Measurements from ENCODE around the gene FCHSD2.

DNA sequence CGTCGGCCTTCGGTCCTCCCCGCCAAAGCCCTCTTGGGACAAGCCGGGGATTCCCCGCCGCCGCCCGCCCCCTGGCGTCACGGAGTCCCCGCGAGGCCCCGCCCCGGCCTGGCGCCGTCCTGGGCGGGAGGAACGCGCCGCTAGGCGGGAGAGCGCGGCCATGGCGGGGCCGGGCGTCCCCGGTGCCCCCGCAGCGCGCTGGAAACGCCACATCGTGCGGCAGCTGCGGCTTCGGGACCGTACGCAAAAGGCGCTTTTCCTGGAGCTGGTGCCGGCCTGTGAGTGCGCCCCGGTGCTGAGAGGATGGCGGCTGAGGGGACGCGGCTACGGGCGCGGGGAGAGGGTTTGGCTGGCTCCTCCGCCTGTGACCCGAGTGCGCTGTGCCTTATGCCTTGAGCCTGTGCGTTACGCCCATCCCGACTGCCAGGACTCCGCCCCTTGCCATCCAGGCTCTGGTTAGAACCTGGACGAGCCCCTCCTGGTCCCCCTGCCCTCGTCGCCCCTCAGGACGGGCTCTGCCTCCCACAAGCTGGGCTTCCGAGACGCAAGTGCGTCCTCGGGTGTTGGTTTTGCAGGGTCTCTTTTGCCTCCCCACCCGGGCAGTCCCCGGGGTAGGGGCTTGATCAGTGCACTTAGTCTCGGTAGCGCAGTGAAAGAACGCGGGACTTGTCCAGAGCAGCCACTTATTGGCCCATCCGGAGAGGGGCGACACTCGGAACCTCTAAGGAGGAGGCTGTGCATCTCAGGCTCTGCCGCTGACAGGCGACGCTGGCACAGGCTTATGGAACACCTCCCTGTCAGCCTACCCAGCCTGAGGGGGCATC, 327.6 kb downstream of the FCHSD2 start, which contains the start of gene ATG16L2:
- TF ChIP-seq POLR2AphosphoS5 (IDR thresholded peaks at IDR 0.05) (peak; percentile 35 to 64), POLR2A (IDR thresholded peaks at IDR 0.05; ENCODE audit: low read depth) (peak; percentile 35)
- TF ChIP-seq, protein P1, sequence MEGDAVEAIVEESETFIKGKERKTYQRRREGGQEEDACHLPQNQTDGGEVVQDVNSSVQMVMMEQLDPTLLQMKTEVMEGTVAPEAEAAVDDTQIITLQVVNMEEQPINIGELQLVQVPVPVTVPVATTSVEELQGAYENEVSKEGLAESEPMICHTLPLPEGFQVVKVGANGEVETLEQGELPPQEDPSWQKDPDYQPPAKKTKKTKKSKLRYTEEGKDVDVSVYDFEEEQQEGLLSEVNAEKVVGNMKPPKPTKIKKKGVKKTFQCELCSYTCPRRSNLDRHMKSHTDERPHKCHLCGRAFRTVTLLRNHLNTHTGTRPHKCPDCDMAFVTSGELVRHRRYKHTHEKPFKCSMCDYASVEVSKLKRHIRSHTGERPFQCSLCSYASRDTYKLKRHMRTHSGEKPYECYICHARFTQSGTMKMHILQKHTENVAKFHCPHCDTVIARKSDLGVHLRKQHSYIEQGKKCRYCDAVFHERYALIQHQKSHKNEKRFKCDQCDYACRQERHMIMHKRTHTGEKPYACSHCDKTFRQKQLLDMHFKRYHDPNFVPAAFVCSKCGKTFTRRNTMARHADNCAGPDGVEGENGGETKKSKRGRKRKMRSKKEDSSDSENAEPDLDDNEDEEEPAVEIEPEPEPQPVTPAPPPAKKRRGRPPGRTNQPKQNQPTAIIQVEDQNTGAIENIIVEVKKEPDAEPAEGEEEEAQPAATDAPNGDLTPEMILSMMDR (IDR thresholded peaks at IDR 0.05): peak; percentile 40 to 62 (median 46)
